Activated CD4-positive, alpha-beta T cell treated with anti-CD3 and anti-CD28 coated beads, Interleukin-2, Interleukin-6, amounts not matched to agents 100 ng/mL and 50 ng/mL, durations not matched to agents 16 hours and 8 hours (primary cell): Measurements from ENCODE around the gene GLYAT.

Source experiments
- DNase-seq: peaks from one replicate; pipeline ENCODE4 v3.0.0-alpha.2; 2020

The GLYAT gene

GRCh38 chr11:58731819-58732218 is at the start of gene GLYAT:
Gene GLYAT (minus strand): TSS chr11:58731943. CDS start chr11:58724496, 7,447 bp downstream.
- DNase-seq = no peak

GRCh38 chr11:58781345-58781744 is 49.6 kb upstream of the GLYAT start:
- no peak for DNase-seq

- no peak for DNase-seq
Measured at GRCh38 chr11:58780578-58780977, 48.8 kb upstream of the GLYAT start.

GRCh38 chr11:58776891-58777710 is 45.4 kb upstream of the GLYAT start:
- no peak for DNase-seq

GRCh38 chr11:58775066-58775708 is 43.4 kb upstream of the GLYAT start:
- DNase-seq = peak; percentile 77

GRCh38 chr11:58774164-58774593 is 42.4 kb upstream of the GLYAT start:
- no peak for DNase-seq

- no peak for DNase-seq
Measured at GRCh38 chr11:58773337-58773736, 41.6 kb upstream of the GLYAT start.

- DNase-seq = no peak
Measured at GRCh38 chr11:58772329-58773285, 40.9 kb upstream of the GLYAT start.

GRCh38 chr11:58771458-58771855 is 39.7 kb upstream of the GLYAT start:
- no peak for DNase-seq

GRCh38 chr11:58770627-58771457 is 39.1 kb upstream of the GLYAT start:
- no peak for DNase-seq

- DNase-seq = no peak
Measured at GRCh38 chr11:58770166-58770565, 38.4 kb upstream of the GLYAT start.

- DNase-seq = no peak
Measured at GRCh38 chr11:58769308-58769707, 37.6 kb upstream of the GLYAT start.

- no peak for DNase-seq
Measured at GRCh38 chr11:58768137-58768536, 36.4 kb upstream of the GLYAT start.

- no peak for DNase-seq
Measured at GRCh38 chr11:58765078-58765477, 33.3 kb upstream of the GLYAT start.

GRCh38 chr11:58763120-58763490 is 31.4 kb upstream of the GLYAT start:
- DNase-seq = no peak

- DNase-seq = no peak
Measured at GRCh38 chr11:58762284-58763119, 30.8 kb upstream of the GLYAT start.

- DNase-seq = no peak
Measured at GRCh38 chr11:58757439-58757838, 25.7 kb upstream of the GLYAT start.

- no peak for DNase-seq
Measured at GRCh38 chr11:58745705-58746364, 14.1 kb upstream of the GLYAT start.

- no peak for DNase-seq
Measured at GRCh38 chr11:58744988-58745704, 13.4 kb upstream of the GLYAT start.
